Panc1 (cell line): Measurements from ENCODE around the gene DTNB.

Source experiments
- POLR2AphosphoS5 ChIP-seq: IDR thresholded peaks from 2 replicates; pipeline ENCODE4 v1.6.1; 2012; ENCODE audit warnings: mild to moderate bottlenecking, low read depth, low read length, moderate library complexity
- SIN3A ChIP-seq: IDR thresholded peaks from 2 replicates; pipeline ENCODE4 v1.6.1; 2012; ENCODE audit warnings: low read depth, mild to moderate bottlenecking, low read length, moderate library complexity, borderline replicate concordance; ENCODE audit not compliant: insufficient read depth
- TF ChIP-seq, protein P1 (sequence below): fragments of 450-650 bp; IDR thresholded peaks from 2 replicates; pipeline ENCODE4 v1.5.1; 2017; ENCODE audit warnings: mild to moderate bottlenecking
- TF ChIP-seq, protein P2 (sequence below), 2 experiments: IDR thresholded peaks; 2 replicates each; pipeline ENCODE4 v1.6.1; 2011 to 2012; ENCODE audit warnings: low read depth in 2 of 2, control low read depth in 1 of 2, low read length in 1 of 2, mild to moderate bottlenecking in 1 of 2, moderate library complexity in 1 of 2; ENCODE audit not compliant: insufficient read depth in 1 of 2

DNA sequence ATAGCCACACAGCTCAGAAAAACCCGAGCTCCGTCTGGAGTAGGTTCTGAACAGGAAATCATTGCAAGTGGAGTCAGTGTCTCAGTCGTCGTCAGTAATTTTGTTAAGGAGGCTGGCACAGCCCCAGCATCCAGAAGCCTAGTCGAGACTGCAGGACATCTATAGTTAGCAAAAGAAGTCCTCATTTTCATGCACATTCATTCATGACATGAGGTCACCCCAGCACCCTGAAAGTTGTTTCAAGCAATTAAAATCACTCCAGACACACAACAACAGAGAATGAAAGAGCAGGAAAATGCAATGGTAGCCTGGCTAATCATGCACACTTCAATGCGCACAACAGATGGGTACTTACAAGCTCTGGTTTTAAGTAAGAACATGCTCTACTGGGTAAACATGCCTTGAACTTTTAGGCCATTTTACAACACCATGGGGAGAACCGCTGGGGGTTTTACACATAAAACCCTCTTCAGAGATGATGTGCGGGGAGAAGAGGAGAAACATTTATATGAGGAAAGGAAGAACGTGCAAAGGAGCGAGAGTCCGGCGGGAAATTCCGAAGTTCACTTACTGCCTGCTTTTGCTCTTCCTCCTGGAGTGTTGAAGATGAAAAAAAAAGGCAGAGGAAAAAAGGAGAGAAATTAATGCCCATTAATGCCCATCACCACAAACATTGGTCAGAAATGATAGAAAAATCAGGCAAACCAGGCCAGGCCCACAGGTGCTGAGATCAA is 254.3 kb downstream of the DTNB start:
- TF ChIP-seq, protein P1, sequence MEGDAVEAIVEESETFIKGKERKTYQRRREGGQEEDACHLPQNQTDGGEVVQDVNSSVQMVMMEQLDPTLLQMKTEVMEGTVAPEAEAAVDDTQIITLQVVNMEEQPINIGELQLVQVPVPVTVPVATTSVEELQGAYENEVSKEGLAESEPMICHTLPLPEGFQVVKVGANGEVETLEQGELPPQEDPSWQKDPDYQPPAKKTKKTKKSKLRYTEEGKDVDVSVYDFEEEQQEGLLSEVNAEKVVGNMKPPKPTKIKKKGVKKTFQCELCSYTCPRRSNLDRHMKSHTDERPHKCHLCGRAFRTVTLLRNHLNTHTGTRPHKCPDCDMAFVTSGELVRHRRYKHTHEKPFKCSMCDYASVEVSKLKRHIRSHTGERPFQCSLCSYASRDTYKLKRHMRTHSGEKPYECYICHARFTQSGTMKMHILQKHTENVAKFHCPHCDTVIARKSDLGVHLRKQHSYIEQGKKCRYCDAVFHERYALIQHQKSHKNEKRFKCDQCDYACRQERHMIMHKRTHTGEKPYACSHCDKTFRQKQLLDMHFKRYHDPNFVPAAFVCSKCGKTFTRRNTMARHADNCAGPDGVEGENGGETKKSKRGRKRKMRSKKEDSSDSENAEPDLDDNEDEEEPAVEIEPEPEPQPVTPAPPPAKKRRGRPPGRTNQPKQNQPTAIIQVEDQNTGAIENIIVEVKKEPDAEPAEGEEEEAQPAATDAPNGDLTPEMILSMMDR = no peak
- TF ChIP-seq SIN3A (no peak), POLR2AphosphoS5 (no peak)
- TF ChIP-seq, protein P2, sequence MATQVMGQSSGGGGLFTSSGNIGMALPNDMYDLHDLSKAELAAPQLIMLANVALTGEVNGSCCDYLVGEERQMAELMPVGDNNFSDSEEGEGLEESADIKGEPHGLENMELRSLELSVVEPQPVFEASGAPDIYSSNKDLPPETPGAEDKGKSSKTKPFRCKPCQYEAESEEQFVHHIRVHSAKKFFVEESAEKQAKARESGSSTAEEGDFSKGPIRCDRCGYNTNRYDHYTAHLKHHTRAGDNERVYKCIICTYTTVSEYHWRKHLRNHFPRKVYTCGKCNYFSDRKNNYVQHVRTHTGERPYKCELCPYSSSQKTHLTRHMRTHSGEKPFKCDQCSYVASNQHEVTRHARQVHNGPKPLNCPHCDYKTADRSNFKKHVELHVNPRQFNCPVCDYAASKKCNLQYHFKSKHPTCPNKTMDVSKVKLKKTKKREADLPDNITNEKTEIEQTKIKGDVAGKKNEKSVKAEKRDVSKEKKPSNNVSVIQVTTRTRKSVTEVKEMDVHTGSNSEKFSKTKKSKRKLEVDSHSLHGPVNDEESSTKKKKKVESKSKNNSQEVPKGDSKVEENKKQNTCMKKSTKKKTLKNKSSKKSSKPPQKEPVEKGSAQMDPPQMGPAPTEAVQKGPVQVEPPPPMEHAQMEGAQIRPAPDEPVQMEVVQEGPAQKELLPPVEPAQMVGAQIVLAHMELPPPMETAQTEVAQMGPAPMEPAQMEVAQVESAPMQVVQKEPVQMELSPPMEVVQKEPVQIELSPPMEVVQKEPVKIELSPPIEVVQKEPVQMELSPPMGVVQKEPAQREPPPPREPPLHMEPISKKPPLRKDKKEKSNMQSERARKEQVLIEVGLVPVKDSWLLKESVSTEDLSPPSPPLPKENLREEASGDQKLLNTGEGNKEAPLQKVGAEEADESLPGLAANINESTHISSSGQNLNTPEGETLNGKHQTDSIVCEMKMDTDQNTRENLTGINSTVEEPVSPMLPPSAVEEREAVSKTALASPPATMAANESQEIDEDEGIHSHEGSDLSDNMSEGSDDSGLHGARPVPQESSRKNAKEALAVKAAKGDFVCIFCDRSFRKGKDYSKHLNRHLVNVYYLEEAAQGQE (IDR thresholded peaks at IDR 0.05; ENCODE audit: insufficient read depth in 1 of 2, low read depth in 2 of 2, low read length in 1 of 2) = no peak
